GM18502 (cell line): Measurements from ENCODE around the gene WNT7A.
"Not testable (repeated sequence)": the region's sequence is repeated elsewhere in the genome, so short reads cannot be mapped to it uniquely, and the experiment has no call there.

Source experiments
- ATAC-seq: cut with Tn5 transposase; IDR thresholded peaks from one replicate; pipeline ENCODE4 v1.9.1; 2021; ENCODE audit warnings: mild to moderate bottlenecking; ENCODE audit not compliant: unreplicated experiment, poor library complexity

Gene WNT7A

DNA sequence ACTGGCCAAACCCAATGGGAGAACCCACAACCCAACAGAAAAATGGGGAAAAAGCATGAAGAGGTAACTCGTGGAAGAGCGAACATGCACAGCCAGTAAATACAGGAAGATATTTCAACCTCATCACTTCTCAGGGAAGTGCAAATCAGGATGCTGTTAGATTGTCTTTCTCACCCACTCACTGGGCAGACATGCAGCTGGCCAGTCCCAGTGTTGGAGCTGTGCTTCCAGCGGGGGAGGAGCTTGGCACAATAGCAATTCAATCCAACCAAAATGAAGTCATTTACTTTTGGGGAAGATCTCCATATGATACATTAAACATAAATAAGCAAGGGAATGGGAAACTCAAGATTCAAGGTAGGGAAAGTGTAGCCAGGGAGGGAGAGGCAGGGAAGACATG is 12.1 kb downstream of the WNT7A start:
- no peak for ATAC-seq

DNA sequence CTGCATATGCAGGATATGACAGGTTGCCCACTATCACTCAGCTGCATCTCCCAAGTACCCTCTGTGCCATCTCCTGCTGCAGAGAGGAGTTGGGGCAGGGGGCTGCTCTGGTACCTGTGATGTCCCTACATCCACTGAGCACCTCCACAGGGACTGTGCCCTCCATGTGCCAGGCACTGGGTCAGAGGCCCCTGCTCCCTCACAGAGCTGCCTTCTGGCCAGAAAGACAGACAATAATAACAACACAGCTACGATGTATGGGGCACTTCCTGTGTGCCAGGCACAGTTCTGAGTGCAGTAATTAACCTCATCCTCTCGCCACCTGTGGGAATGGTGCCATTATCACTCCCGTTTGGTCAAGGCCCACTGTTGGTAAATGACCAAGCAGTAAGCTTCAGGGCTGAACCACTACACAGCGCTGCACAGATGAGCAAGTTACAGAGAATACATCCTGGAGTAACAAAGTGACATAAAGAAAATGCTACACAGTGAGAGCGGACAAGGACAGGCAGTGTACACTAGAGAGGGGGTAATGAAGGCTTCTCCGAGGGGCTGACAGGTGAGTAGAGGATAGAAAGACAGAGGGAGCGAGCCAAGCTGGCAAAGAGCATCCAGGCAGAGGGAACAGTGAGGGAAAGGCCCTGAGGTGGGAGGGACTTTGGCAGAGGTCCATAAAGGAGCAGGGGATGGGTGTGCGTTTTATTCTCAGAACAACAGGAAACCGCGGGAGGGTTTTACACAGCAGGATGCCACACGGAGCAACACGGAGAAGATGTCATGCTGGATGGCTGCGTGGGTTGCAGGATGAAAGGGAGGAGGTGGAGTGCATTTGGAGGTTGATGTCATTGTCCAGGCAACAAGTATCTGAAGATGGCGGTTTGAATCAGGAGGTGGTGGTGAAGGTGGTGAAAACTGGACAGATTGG is 13.6 kb downstream of the WNT7A start:
- ATAC-seq = no peak

DNA sequence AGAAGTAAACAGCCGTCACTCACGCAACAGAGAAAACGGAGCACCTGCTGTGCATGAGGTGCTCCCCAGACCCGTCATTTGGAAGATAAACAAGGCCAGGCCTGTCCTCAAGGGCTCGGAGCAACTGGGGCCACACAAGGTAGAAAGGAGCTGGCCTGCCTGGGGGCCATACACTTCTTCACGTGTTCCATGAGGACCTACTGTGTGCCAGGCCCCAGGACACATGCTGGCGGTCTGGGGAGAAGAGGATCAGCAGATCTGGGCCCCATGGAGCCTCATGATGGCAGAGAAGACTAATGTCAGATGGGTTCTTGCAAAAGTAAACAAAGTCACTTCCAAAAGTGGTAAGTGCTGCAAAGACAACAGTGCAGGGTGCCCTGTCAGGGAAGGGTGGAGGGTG is 14.3 kb downstream of the WNT7A start:
- ATAC-seq = no peak

DNA sequence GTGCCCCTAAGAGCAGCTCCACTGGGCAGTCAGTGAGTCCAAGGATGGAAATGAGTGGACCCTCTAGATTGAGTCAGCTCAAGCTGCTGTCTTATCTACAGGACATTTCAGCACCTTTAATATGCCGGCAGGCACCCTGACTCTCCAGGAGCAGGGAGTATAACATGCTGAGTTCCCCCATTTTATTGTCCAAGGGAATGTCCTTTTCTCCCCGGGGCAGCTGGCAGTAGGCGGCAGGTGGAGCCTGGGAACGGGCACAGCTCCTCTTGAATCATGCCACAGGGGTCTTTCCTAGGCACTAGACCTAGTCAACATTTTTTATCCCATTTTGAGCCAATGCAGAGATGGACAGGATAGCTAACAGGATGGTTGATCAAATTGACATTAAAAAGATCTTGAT is 14.8 kb downstream of the WNT7A start:
- ATAC-seq = no peak

DNA sequence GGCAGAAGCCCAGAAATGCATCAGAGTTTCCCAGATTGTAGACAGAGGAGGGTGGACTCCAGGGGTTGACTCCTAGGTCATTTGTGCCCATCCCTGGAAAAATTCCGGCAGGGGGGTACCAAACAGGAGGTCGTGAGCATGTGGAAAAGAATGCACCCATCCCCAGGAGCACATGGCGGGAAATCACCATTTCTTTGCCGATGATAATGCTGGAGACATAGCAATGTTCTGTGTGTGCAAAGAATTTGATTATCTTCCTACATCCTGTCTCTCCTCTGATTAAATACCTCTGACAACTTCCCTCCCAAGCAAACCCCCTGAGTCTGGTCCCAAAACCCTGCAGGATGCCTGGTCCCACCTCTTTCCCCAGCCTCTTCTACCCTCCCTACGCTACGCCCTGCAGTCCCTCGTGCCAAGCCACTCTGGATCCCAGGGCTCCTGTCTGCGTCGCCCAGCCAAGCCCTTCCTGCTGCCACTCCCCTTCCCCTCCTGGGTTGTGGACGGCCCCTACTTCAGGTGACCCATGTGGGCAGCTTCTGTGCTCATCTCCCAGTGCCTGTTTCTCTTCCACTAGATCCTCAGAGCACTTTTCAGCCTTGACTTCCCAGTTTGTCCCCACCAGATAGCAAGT is 15.8 kb downstream of the WNT7A start:
- ATAC-seq = no peak

DNA sequence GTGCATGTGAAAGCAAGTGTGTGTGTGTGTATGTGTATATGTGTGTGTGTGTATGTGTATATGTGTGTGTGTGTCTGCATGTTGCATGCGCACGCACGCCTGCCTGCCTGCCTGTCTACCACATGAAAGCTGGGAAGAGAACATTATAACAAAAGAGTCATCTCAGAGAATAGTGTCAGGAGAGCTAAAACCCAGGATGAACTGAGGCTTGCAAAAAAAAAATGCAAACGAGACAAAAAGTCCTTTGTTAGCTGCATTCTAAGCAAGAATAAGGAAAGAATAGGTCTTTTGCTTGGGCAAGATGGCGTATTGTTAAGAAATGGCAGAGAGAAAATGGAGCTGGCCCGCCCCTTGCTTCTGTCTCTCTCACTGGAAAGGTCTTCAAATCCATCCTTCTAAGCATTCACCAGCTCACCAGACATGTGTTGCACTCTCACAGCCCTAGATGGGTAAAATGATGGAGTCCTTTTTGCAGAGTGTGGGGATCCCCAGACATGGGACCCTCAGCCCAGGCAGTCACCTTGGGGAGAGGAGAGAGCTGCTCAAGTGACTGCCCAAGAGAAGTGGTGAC is 16.4 kb downstream of the WNT7A start:
- ATAC-seq = no peak

DNA sequence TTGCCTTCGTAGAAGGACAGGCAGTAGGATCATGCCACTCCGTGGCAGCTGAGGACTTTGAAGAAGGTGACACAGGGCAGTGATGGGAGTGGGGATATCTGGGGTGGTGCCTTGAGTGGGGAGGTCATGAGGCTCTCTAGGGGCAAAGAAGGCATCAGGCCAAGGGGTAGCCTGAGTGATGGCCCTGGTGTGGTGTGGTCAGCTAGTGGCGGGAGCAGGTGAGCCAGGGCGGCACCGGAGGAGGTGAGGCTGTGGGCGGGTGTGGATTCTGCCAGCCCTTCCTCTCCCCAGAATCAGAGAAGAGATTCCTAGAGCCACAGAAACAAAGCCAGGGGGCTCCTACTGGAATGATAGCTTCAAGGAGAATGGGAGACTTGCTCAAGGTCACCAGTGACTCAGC is 18.4 kb downstream of the WNT7A start:
- no peak for ATAC-seq

DNA sequence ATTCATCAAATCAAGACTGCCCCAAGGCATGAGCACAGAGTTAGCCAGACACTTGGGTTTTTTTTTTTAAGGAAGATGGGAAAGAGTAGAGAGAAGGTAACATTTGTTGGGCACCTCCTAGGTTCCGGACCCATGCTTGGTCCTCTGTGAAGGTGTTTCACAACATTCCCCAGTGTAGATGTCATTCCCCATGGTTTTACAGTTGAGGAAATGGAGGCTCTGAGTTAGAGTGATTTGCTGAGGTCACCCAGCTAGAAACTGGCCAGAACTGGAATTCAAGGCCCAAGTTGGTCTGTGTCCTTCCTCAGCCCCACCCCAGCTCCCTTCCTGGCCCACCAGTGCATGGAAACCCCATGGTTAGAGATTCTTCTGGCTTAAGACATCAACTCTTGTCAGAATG is 19.9 kb downstream of the WNT7A start:
- ATAC-seq = no peak

DNA sequence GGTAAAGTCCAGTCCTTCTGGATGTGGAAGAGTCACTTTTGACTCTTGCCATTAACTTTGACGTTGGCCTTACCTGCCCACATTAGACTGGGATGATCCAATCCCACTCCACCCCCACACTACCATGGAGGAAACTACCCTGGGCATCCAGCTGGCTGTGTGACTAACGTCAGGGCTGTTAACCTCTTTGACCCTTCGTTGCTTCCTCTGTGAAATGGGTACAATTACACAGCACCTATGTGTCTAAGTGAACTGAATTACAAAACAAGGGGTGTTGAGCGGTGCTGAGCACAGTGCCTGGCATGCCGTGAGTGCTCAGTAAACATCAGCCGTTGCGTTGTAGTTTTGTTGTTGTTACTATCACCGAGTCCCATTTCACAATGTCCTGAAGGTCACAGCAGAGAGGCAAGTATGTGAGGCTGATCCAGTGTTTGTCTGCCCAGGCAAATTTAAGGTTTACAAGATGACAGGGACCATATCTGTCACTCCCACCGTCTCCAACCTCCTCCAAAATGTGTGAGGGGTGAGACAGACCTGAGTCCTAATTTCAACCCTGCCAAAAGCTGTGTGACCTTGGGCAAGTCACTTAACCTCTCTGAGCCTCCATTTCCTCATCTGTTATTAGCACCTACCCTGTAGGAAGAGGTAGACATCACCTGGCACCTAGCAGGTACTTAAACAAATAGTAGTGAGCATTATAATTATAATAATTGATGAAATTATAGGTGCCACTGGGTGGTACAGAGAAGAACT is 20.9 kb downstream of the WNT7A start:
- ATAC-seq = no peak

DNA sequence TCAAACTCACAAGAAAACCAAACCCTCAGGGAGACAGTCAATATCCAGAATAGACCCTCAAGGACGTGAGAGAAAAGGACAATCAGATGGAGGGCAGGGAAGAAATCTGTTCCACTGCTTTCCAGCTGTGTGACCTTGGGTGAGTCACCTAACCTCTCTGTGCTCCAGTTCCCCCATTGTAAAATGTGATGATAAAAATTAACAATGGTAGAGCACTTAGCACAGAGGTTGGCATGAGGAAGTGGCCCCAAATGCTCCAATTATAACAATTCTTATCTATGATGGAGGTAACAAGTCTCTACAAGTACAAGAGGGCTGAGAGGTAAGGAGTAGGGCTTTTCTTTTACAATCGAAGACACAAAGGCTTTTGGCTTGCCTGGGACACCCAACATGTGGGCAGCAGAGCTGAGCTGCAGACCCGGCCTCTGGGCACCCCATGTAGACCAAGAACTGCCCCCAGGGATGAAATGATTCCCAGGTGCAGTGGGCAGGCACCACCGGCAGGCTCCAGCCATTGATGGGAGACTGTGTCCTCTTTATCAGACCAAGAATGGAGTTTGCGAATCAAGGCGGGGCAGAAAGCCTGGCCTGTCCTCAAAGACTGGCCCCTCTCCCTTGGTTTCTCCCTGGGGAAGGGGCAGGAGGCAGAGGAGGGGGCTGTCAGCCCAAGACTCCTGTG is 22.0 kb downstream of the WNT7A start:
- no peak for ATAC-seq

DNA sequence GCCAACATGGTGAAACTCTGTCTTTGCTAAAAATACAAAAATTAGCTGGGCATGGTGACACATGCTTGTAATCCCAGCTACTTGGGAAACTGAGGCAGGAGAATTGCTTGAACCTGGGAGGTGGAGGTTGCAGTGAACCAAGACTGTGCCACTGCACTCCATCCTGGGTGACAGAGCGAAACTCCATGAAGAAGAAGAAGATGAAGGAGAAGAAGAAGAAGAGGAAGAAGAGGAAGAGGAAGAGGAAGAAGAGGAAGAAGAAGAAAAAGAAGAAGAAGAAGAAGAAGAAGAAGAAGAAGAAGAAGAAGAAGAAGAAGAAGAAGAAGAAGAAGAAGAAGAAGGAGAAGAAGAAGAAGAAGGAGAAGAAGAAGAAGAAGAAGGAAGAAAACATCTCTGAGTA is 23.2 kb downstream of the WNT7A start:
- not testable (repeated sequence) for ATAC-seq

DNA sequence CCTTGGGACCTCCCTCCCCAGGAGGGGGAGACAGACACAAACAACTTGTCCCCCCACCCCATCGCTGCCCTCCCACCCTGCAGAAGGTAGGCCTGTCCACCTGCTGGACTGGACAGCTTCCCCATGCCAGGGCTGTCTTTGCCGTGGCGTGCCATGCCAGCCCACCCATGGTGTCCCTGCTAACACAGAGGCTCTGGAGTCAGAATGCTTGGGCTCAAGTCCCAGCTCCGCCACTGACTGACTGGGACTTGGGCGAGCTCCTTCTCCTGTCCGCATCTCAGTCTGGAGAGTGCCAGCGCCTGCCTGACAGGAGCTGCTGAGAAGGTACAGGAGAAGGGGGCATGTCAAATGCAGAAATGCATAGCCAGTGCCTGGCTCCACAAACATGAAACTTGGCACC is 23.9 kb downstream of the WNT7A start:
- ATAC-seq = no peak

DNA sequence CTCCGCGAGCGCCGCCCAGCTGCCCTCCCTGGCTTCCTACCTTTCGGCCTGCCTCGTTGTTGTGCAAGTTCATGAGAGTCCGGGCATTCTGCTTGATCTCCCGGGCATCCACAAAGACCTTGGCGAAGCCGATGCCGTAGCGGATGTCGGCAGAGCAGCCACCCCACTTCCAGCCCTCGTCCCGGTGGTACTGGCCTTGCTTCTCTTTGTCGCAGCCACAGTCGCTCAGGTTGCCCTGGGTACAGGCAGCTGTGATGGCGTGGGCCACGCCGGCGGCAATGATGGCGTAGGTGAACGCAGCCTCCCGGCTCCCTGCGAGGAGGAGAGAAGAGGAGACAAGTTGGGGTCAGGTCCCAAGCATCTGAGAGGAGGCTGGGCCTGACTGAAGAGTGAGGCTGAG is 25.4 kb downstream of the WNT7A start:
- ATAC-seq = no peak

DNA sequence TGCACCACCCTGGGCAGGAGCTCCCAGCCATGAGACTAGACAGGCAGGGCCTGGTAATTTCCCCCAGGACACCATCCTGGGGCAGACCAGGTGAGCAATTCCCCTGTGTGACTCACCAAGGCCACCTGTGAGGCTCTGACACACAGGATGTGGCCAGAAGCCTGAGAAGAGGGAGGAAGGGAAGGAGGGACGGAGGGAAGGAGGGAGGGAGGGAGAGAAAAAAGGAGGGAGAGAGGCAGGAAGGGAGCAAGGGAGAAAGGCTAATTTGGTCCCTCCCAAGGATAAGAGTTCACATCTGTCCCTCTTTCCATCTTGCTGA is 25.9 kb downstream of the WNT7A start:
- no peak for ATAC-seq

DNA sequence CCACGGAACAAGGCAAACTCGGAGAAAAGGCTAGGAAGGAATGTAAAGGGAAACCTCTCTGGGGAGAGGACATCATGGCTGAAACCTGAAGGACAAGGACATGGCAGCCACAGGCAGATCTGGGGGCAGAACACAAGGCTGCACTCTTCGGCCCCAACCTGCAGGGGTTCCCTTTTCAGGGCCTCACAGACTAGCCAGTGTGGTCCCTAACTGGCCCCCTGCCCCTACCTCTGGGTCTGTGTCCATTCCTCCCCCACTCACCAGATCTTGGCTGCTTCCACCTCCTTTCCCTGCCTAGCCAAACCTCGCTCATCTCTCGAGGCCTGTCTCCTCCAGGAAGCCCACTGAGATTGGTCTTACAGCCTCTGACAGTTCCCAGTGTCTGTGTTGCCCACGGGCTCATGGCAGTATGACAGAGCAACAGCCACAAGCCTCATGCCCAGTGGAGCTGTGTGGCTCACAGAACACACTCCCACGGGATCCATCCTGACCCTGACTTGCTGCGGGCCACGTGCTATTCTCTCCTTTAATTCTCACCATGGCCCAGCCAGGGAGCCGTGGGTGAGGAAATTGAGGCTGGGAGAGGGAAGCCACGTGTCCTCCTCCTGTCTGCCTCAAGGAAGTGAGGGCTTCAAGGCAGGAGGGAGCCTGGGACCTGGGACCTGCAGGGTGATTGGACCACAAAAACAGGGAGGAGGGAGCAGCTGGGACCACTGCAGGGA is 26.5 kb downstream of the WNT7A start:
- no peak for ATAC-seq

DNA sequence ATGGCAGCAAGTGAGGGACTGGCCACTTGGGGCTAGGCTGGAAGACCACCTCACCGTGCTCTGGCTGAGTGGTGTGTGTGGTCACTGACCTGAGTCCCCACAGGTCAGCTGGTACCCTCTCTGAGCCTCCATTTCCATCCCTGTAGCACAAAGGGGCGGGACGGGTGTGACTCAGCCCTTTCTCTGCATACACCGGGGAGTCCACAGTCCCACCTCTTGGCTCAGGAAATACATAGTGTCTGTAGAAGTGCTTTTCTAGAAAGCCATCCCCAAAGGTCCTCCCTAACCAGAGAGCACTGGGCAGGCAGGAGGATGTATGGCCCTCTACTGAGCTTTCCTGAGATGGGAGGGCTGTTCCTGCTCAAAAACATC is 27.2 kb downstream of the WNT7A start:
- no peak for ATAC-seq

DNA sequence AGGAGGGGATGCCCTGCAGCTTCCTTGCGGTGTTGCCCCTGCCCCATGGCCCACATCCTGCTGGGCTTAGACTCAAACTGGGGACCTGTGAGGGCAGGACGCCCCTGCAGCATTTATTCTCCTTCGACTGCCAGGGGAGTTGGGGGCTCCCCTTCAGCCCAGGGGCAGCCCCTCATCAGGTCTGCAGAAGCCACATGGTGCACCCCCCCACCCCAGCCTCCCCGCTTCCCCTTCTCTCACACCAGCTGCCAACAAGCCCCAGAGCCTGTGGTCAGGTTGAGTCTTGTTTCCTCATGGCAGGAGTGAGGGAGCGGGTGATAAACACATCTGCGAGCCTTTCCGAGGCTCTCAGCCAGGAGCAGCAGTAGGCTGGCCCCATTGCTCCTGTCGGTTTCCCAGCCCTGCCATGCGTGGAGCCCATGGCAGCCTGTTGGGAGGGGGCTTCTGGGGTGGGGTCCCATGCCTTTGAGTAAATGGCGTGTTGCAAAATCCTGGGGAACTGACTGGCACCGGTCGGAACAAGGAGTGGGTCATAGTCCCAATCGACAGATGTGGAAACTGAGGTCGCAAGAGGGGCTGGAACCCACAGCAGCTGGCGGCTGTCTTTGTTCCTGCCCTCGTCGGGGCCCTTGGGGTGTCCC is 27.8 kb downstream of the WNT7A start:
- no peak for ATAC-seq

DNA sequence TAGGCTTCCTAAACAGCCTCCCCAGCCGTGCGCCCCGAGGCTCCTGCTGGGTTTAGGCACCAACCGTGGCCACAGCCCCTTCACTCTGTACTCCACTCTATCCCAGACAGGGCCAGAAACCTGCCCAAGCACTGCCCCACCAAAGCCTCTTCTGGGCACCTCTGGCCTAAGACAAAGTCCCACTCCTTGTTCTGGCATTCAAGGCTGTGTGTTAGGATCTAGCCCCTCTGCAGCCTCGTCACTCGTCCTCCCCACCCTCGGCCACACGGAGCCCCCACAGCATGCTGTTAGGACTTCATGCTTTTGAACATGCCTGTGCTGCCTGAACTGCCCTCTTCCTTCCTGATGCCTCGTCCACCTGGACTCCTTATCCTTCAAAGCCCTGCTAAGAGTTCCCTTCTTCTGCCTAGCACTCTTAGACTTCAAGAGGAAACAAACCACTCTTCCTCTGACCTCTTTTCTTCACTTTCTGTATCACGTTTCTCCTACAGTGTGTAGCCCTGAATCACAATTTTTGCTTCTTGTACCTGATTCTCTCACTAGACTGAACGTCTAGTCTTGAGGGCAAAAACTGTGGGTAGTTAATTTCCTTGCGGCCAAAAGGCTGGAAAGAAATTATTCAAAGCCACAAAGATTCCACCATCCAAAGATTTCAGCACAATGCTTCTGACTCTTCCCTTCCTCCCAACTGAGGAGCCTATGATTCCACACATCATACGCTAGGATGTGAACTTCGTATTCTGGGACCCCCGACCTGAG is 28.6 kb downstream of the WNT7A start:
- ATAC-seq = no peak
